NCI-H1694 (cell line): ENCODE measurements around the gene CDC45.
"Not testable (repeated sequence)": the region's sequence is repeated elsewhere in the genome, so short reads cannot be mapped to it uniquely, and the experiment has no call there.

ENCODE experiments used
- DNase-seq: peaks from one replicate; lab custom pipeline; 2025; lab: John Stamatoyannopoulos, UW

Gene CDC45

GRCh38 chr22:19479355-19480172, at the start of gene CDC45:
Gene CDC45 (plus strand): TSS chr22:19479920. CDS start chr22:19479969, 49 bp downstream.
- DNase-seq, result peak; percentile 95

- no peak for DNase-seq
Measured at GRCh38 chr22:19429950-19430889, 49.5 kb upstream of the CDC45 start.

- no peak for DNase-seq
Measured at GRCh38 chr22:19430890-19431541, 48.7 kb upstream of the CDC45 start.

GRCh38 chr22:19431649-19432132, 48.0 kb upstream of the CDC45 start, which contains the start of gene HIRA:
Gene HIRA (minus strand): TSS chr22:19431733. CDS start chr22:19431476, 257 bp downstream.
- DNase-seq, result peak; percentile 22

GRCh38 chr22:19432133-19432851, 47.4 kb upstream of the CDC45 start, which contains the start of gene MRPL40:
Gene MRPL40 (plus strand): TSS chr22:19432545. CDS start chr22:19432555, 10 bp downstream.
- peak; percentile 63 for DNase-seq

- DNase-seq, result no peak
Measured at GRCh38 chr22:19434401-19434800, 45.3 kb upstream of the CDC45 start.

GRCh38 chr22:19434829-19435580, 44.7 kb upstream of the CDC45 start:
- DNase-seq, result no peak

- DNase-seq, result not testable (repeated sequence)
Measured at GRCh38 chr22:19436444-19437161, 43.1 kb upstream of the CDC45 start.

- peak; percentile 16 for DNase-seq
Measured at GRCh38 chr22:19438298-19438697, 41.4 kb upstream of the CDC45 start.

GRCh38 chr22:19440411-19441195, 39.1 kb upstream of the CDC45 start:
- no peak for DNase-seq

- no peak for DNase-seq
Measured at GRCh38 chr22:19442166-19442565, 37.6 kb upstream of the CDC45 start.

- DNase-seq, result no peak
Measured at GRCh38 chr22:19443544-19444211, 36.0 kb upstream of the CDC45 start.

GRCh38 chr22:19445279-19445982, 34.3 kb upstream of the CDC45 start:
- DNase-seq, result not testable (repeated sequence)

GRCh38 chr22:19446603-19447329, 33.0 kb upstream of the CDC45 start:
- DNase-seq, result no peak

- peak; percentile 87 for DNase-seq
Measured at GRCh38 chr22:19447330-19448075, 32.2 kb upstream of the CDC45 start, which contains the start of gene C22orf39. Gene C22orf39 (minus strand): TSS chr22:19447711. CDS start chr22:19447688, 23 bp downstream.

- peak; percentile 40 for DNase-seq
Measured at GRCh38 chr22:19448076-19448607, 31.6 kb upstream of the CDC45 start.
